OCI-LY7 (cell line): ENCODE results near the gene DCP2. TPM values are rescaled to one million over a fixed set of nuclear protein-coding genes. Genes with fewer than 3 reads are reported as not detected.

ENCODE experiments used
- BruUV-seq: library from RNA; stranded (reverse); fragments of 400-500 nt; replicated peaks from 2 replicates; lab custom pipeline; 2021; lab: Mats Ljungman, UMichigan
- CTCF ChIA-PET: fragments of 300-600 bp; sonication (Branson Sonifier 250); formaldehyde crosslinking; loops from one replicate; lab custom pipeline; 2022; ENCODE audit warnings: antibody characterized with exemption; ENCODE audit not compliant: unreplicated experiment; lab: Charles Lee
- POLR2A ChIA-PET: fragments of 300-600 bp; sonication (Branson Sonifier 250); formaldehyde crosslinking; loops from one replicate; lab custom pipeline; 2022; ENCODE audit warnings: antibody characterized with exemption; lab: Charles Lee
- DNase-seq: peaks from one replicate; pipeline ENCODE4 v3.0.0-alpha.2; 2015; ENCODE audit warnings: low spot score
- H2AFZ ChIP-seq: fragments of 200-600 bp; sonication (generic), shearing (Covaris generic); 2 replicates; pipeline ENCODE4 v1.6.1; 2014; ENCODE audit warnings: mild to moderate bottlenecking, antibody characterized with exemption, low read length, moderate library complexity
- H3K27ac ChIP-seq: fragments of 200-600 bp; sonication (generic); 2 replicates; pipeline ENCODE4 v1.5.1; 2014; ENCODE audit warnings: mixed run types, low read depth, mild to moderate bottlenecking, moderate library complexity, low read length, inconsistent platforms; ENCODE audit not compliant: poor library complexity, severe bottlenecking
- H3K36me3 ChIP-seq: fragments of 200-600 bp; sonication (generic); 2 replicates; pipeline ENCODE4 v1.6.1; 2014; ENCODE audit warnings: mild to moderate bottlenecking, antibody characterized with exemption, low read length, moderate library complexity, mixed read lengths; ENCODE audit not compliant: insufficient read depth
- H3K4me1 ChIP-seq: fragments of 200-600 bp; sonication (generic); 2 replicates; pipeline ENCODE4 v1.5.1; 2014; ENCODE audit warnings: mild to moderate bottlenecking, low read length; ENCODE audit not compliant: insufficient read depth, poor library complexity, severe bottlenecking
- H3K4me2 ChIP-seq: fragments of 200-600 bp; sonication (generic); 2 replicates; pipeline ENCODE4 v1.6.1; 2014; ENCODE audit warnings: mild to moderate bottlenecking, low read length
- H3K4me3 ChIP-seq: fragments of 200-600 bp; sonication (generic); 2 replicates; pipeline ENCODE4 v1.5.1; 2014; ENCODE audit warnings: mild to moderate bottlenecking, low read depth, low read length; ENCODE audit not compliant: poor library complexity, severe bottlenecking
- H3K79me2 ChIP-seq: fragments of 200-600 bp; sonication (generic); 2 replicates; pipeline ENCODE4 v1.6.1; 2016; ENCODE audit warnings: low read depth, mild to moderate bottlenecking, low read length, moderate library complexity, mixed read lengths; ENCODE audit not compliant: insufficient read depth
- H3K9me2 ChIP-seq: fragments of 200-600 bp; sonication (generic); 2 replicates; pipeline ENCODE4 v1.6.1; 2016; ENCODE audit warnings: mild to moderate bottlenecking, low read length, mixed read lengths; ENCODE audit not compliant: insufficient read depth
- H3K9me3 ChIP-seq: fragments of 200-600 bp; sonication (generic); 2 replicates; pipeline ENCODE4 v1.6.1; 2014; ENCODE audit warnings: mild to moderate bottlenecking, mixed run types, low read length, mixed read lengths
- H4K20me1 ChIP-seq: fragments of 200-600 bp; sonication (generic); 2 replicates; pipeline ENCODE4 v1.6.1; 2014; ENCODE audit warnings: mild to moderate bottlenecking, antibody characterized with exemption, low read length, moderate library complexity, mixed read lengths; ENCODE audit not compliant: insufficient read depth
- EZH2phosphoT487 ChIP-seq: fragments of 200-600 bp; sonication (generic); IDR thresholded peaks from 2 replicates; pipeline ENCODE4 v1.6.1; 2018; ENCODE audit warnings: low read depth, borderline replicate concordance, mild to moderate bottlenecking, mixed run types, antibody characterized with exemption, low read length, moderate library complexity, mixed read lengths
- intact Hi-C: fragments of 100-400 bp; cut with micrococcal nuclease; formaldehyde crosslinking; loops from one replicate; pipeline ENCODE4 v1.10.0; 2022; ENCODE audit not compliant: unreplicated experiment
- total RNA-seq, 2 experiments: library from RNA; depleted of rRNA in 1 of 2; stranded (reverse); fragments of >200 nt in 1 of 2; shearing (Covaris generic) in 1 of 2; gene quantifications; 2 replicates each; pipeline ENCODE4 v1.2.3, GENCODE V29; 2014 to 2022
- TF ChIP-seq, protein P1 (sequence below): fragments of 200-600 bp; sonication (generic); conservative IDR thresholded peaks from 2 replicates; pipeline ENCODE4 v1.5.1; 2014; ENCODE audit warnings: mild to moderate bottlenecking, antibody characterized with exemption, low read length, moderate library complexity, mixed read lengths

The DCP2 gene
- total RNA-seq, 2 experiments from 2014 or later = 81.3 to 139 TPM

DNA sequence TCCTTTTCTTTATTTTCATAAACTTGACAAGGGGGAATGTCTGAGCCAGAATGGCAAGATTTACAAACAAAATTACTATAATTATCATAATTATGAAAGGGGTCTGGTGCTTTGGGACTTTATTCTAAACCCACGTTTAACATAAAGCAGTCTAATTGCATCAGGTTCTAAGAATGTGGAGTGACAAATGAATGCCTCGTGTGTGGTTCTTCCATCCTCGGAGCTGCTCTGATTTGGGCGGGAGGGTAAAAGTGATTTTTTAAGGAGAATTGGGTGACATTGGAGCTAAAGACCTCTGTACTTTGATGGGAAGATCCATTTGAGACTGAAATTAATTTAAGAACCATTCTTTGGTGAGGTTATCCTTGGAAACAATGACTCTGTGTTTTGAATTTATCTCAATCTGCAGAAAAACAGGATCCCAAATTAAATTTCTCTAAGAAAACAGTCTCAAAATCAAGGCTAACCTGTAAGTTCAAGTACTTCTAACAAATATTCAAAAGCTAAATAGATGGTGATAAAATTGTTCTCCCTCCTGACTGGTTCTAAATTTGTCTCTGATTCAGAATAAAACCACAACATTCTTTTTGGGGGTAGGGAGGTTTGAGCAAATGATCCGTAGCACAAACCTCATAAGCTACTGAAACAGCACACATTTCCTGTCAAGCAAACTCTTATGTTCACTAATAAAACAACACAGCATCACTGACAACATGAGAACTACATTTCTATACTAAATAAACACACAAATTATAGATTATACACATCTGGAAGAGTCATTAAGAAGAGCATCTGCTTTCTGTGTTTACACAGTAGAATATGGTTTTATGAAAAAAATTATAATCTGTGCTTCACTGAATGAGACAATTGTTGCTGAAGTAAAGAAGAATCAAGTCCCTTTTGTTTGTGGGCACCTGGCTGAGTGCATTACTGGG is 85.5 kb downstream of the DCP2 start:
- no peak overlapping the region for H3K4me3 ChIP-seq
- TF ChIP-seq EZH2phosphoT487 = no peak
- TF ChIP-seq, protein P1, sequence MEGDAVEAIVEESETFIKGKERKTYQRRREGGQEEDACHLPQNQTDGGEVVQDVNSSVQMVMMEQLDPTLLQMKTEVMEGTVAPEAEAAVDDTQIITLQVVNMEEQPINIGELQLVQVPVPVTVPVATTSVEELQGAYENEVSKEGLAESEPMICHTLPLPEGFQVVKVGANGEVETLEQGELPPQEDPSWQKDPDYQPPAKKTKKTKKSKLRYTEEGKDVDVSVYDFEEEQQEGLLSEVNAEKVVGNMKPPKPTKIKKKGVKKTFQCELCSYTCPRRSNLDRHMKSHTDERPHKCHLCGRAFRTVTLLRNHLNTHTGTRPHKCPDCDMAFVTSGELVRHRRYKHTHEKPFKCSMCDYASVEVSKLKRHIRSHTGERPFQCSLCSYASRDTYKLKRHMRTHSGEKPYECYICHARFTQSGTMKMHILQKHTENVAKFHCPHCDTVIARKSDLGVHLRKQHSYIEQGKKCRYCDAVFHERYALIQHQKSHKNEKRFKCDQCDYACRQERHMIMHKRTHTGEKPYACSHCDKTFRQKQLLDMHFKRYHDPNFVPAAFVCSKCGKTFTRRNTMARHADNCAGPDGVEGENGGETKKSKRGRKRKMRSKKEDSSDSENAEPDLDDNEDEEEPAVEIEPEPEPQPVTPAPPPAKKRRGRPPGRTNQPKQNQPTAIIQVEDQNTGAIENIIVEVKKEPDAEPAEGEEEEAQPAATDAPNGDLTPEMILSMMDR = no peak
- POLR2A ChIA-PET = interaction anchor here (0.5 to 0.8 kb wide), 2 partner anchors 9 to 458 kb away, joined by 3 read pairs; no protein-coding TSS in a partner anchor
- DNase-seq = no peak
- no peaks in the 10 kb centered on the region for H3K9me3 ChIP-seq
- no peaks in the 10 kb centered on the region for H3K79me2 ChIP-seq
- no TSS peak for BruUV-seq
- H3K9me2 ChIP-seq = no peaks in the 10 kb centered on the region
- no peaks in the 10 kb centered on the region for H4K20me1 ChIP-seq
- H3K4me2 ChIP-seq = peak overlapping the region; percentile 6; the same call in 1 of the 2 replicates
- CTCF ChIA-PET = no interaction called here
- intact Hi-C loops = no loop called here
- peaks cover 8% of the 10 kb centered on the region for H3K4me1 ChIP-seq
- no peak overlapping the region for H3K27ac ChIP-seq
- H3K36me3 ChIP-seq = no peaks in the 10 kb centered on the region
- no peak overlapping the region for H2AFZ ChIP-seq

DNA sequence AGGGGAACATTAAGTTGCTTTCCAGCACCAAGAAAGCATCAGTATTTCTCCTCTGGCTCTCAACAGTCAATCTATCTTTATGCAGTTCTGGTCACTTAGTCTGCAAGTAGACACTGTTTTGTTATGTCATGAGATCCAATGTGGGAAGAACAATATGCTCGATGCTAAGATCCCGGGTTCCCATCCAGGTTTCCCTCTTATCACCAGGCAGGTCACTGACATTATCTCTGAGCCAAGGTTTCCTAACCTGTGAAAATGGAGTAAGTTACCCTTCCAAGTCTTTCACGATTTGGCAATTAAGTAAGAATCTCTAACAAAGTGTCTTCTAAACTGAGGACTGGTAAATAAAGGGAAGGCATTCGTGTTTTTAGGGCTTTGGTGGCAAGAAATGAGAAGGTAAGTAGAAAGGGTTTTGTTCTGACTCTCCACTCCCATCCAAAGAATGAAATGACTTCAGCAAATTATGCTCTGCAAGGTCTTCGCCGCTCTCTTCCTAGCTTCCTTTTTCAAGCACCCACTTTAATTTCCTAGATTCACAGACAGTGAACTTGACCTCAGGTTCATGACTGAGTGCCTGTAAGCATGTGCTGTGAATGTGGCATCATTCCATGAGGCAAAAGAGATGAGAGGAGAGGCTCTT is 86.4 kb downstream of the DCP2 start:
- no peak for TF ChIP-seq EZH2phosphoT487
- TF ChIP-seq, protein P1 = no peak
- intact Hi-C loops = no loop called here
- CTCF ChIA-PET = no interaction called here
- no TSS peak for BruUV-seq
- Histone ChIP-seq H3K4me3 (no peak overlapping the region), H3K9me2 (no peaks in the 10 kb centered on the region), H3K4me2 (no peak overlapping the region), H3K27ac (no peak overlapping the region), H3K4me1 (peaks cover 8% of the 10 kb centered on the region), H4K20me1 (no peaks in the 10 kb centered on the region), H3K79me2 (no peaks in the 10 kb centered on the region), H3K9me3 (no peaks in the 10 kb centered on the region), H3K36me3 (no peaks in the 10 kb centered on the region), H2AFZ (no peak overlapping the region)
- POLR2A ChIA-PET = no interaction called here
- no peak for DNase-seq

DNA sequence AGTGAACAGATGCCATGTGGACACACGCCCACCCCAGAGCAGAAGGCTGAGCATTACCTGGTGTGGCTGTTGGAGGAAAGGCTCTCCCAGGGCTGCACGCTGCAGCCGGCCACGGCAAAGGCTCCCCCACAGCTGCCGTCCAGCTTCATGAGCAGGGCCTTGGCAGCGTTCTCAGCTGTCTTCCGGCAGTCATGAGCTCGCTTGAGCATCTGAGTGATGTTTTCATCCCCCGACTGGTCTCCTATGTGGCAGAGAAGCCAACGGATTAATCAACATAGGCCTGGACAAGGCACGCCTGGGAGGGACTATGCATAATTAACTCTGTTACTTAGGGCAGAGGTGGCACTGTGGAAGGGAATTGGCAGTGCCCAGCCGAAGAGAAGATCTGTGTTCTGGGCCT is 87.3 kb downstream of the DCP2 start:
- Histone ChIP-seq H3K4me2 (no peak overlapping the region), H3K4me3 (no peak overlapping the region), H3K36me3 (no peaks in the 10 kb centered on the region), H3K9me3 (no peaks in the 10 kb centered on the region), H3K79me2 (no peaks in the 10 kb centered on the region), H3K4me1 (peaks cover 8% of the 10 kb centered on the region), H2AFZ (no peak overlapping the region), H4K20me1 (no peaks in the 10 kb centered on the region), H3K27ac (no peak overlapping the region), H3K9me2 (no peaks in the 10 kb centered on the region)
- DNase-seq = no peak
- ChIA-PET POLR2A (interaction anchor here (0.6 kb wide), 1 partner anchor 85 kb away, joined by 3 read pairs; no protein-coding TSS in a partner anchor), CTCF (no interaction called here)
- intact Hi-C loops = no loop called here
- no peak for TF ChIP-seq EZH2phosphoT487
- TF ChIP-seq, protein P1 = no peak
- BruUV-seq = no TSS peak
